CD4-positive, alpha-beta T cell treated with Interleukin-4 for 1 hour (primary cell): ENCODE results near the gene LHFPL2.
"Not testable (repeated sequence)": the region's sequence is repeated elsewhere in the genome, so short reads cannot be mapped to it uniquely, and the experiment has no call there.

Experiments
- DNase-seq, 2 donors: peaks; one replicate each; pipeline ENCODE4 v3.0.0-alpha.2; 2020 to 2022

LHFPL2 gene

DNA sequence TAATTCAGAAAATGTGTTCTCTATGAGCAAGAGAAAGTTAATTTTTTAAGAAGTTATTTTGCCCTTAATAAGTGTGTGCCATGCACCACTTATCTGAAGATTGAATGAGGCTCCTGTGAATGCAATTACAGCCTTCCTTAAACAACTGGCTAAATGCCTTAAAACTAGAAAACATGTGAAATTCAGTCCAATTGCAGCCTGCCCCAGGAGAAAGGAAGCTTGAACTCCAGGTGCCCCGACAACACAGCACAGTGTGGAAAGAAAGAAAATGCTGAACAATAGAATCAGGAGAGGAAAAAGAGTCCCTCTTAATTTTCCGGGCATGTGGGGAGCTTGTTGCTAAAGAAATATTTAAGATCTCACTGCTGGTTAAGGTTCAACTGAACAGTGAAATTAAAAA is 8.8 kb downstream of the LHFPL2 start:
- no peak for DNase-seq

DNA sequence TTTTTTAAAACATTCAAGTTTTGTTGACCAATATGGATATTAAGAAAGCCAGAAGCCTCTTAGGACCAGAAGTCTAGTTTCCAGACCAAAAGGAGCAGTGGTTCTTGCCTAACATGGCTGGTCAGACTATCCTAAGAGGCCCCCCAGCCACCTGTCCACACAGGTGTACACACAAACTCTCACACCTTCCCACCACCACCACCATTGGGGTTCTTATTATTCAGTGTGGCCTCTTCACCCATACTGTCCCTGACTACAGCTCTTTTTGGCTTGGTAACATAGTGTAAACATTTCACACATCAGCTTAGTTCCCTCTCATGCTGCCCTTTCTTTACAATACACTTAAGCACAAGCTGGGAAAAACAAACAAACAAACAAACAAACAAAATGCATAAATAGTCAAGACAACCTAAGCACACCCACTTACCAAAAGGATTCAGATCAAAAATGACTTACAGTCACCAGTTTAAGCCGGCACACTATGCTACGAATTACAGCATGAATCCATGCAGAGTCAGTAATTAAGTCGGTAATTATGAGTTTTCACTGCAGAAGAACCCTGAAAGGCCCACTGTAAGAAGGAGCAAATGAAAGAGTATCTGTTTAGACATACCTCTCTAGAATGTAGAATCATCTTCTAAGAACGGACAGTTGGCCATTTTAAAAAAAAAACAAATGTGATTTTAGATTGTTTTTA is 9.5 kb downstream of the LHFPL2 start:
- no peak for DNase-seq

DNA sequence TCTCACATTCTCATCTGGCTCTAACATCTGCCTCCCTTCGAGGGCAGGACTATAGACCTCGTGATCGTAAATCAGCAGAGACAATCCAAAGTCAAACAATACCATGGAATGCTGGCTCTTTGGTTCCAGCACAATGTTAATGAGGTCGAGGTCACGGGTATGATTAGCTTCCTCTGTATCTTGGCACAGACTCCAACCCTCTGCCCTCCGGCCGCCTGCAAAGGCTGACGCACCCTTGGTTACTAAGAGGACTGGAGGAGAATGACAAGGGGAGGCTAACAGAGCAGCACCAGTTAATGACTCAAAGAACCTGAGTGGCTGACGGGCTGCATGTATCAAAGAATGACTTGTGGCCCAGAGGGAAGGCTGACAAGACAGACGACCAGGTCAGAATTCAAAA is 10.1 kb downstream of the LHFPL2 start:
- DNase-seq, result no peak

DNA sequence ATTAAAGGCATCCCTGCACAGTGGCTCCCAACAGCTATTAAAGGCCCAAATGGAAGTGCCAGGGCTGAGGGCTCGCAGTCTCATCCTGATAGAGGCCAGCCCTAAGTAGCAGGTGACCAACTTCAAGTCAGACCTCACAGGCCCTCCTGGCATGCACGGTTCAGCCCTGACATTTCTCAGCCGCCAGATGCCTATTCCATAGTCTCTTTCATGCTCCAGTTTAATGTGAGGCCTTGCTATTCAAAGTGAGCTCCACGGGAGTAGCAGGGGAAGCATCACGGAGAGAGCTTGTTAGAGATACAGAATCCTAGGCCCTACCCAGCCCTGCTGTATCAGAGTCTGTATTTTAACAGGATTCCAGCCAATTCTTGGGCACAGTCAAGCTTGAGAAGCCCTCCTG is 11.1 kb downstream of the LHFPL2 start:
- no peak for DNase-seq

DNA sequence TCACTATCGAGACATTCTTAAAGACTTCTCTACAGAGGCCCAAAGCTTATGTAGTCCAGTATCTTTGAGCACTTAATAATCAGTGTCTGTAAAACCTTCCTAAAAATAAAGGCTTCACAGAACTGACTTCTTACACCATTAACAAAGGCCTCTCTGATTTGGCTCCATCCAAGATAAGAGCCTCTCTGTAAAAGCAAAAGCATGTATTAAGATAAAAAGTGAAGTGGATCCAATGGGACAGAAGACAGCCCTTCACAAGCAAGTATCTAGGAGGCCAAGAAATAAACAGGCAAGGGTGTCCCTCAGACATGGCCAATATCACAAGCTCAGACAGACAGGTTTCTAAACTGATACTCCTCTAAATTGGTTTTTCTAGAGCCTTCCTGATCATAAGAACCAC is 11.9 kb downstream of the LHFPL2 start:
- DNase-seq, result no peak

DNA sequence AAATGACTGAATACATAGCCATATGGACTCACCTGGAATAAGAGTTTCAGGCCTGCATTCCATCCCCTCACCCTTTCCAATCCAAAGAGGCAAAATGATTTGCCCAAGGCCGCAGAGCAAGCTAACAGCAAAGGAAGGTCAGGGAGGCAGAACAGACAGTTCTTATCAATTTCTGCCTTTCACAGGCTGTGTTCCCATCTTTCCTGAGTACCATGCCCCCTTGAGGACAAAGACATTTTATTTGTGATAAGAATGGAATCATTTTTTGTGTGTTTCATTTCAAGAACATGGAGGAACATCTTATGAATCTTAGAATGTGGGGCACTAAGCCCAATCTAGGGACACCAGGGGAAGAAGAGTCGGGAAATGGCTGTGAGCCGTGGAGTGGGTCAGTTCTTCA is 13.9 kb downstream of the LHFPL2 start:
- no peak for DNase-seq

DNA sequence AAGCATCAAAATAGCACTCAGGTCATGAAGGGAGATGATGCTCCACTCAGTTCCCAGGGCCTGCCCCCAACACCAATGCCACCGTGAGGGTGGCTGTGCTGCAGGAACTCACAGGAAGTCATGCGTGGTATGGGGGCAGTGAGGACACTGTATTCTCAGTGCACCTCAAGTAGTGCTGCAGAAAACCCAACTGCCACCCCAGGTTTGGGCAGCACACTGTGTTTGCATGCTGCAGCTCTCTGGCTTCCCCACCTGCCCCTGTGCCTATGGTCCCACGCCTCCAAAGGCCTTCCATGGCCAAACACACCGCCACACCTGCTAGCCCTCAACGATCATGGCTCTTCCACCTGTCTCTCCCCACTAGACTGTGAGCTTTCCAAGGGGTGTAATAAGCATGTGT is 14.3 kb downstream of the LHFPL2 start:
- no peak for DNase-seq

DNA sequence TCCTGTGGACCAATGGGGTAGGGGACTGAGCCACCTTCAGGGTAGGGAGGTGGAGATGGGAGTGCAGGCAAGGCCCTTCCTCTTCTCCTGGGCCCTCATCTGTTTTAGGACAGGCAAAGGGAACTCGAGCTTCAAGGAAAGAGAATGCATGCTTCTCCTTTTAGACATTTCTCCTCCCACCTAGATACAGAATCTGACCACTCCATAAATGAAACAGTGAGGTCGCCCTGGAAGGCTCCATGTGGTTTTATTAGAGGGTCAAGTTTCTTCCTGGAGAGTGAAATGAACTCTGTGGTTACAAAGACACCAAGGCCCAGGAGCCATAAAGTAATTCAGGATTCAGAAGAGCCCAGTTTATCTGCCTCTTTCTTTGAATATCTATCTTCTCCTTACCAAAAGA is 14.9 kb downstream of the LHFPL2 start:
- no peak for DNase-seq

DNA sequence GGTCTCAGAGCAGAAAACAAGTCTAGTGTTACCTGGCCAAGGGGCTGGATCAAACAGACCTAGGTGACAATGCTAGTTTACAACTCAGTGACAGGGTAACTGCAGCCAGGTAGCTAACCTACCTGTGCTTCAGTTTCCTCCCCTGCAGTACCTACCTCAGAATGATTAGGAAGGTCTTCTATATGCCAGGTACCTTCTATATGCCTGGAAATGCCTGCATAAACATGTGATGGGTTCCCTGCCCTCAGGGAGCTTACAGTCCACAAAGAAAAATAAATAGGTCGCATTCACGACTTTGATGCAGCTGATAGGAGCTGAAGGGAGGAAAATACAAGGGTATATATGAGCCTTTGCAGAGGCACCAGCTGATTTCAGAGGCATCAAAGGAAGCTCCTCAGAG is 16.1 kb downstream of the LHFPL2 start:
- no peak for DNase-seq

DNA sequence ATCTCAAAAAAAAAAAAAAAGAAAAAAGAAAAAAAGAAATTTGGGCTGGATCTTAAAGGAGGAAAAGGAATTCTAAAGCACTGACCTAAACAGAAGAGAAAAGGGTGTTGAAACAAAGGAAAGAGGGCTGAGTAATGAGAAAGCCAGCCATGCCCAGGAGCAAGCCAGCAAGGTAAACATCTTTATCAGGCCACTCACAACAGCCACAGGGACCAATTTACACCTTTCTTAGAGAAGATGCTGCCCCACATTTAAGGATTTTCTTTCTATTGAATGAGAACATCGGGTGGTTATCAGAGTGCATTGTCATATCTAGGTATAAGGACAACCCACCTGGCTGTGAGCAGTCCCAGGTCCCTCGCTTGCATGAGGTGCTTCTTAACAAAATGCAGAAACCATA is 16.6 kb downstream of the LHFPL2 start:
- no peak for DNase-seq

DNA sequence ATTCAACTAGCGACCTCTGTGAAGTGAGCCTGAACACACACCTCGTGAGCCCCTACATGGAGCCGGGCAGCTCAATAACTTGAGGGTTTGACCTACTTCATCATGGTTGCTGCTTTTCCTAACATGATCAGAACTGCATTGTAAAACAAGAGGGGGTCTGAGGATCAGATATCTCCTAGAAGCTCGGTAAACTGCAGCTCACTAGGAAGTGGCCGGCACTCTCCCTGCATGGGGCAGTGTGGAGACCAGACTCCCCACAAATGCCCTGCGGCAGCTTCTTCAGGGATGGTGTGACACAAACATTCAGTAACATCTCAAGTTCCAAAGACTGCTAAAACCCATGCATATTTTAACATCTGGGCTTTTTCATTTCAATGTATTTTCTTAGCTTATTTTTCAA is 18.5 kb downstream of the LHFPL2 start:
- DNase-seq, result no peak

DNA sequence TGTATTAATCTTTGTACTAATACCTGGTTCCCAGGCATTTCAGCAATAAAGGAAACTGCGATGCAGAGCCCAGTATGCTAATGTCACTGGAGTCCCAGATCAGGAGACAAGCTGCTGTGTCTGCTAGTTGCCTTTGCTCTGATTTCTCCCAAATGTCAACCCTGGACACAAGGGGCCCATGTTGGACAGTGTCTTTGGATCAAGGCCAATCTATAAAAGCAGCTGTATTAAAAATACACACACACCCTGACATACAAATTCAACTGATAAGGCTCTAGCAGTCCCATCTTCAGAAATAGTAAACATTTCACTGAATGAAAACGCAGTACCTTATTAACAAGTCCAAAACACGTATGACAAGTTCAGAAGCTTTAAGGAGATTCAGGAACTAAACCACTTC is 18.9 kb downstream of the LHFPL2 start:
- no peak for DNase-seq

DNA sequence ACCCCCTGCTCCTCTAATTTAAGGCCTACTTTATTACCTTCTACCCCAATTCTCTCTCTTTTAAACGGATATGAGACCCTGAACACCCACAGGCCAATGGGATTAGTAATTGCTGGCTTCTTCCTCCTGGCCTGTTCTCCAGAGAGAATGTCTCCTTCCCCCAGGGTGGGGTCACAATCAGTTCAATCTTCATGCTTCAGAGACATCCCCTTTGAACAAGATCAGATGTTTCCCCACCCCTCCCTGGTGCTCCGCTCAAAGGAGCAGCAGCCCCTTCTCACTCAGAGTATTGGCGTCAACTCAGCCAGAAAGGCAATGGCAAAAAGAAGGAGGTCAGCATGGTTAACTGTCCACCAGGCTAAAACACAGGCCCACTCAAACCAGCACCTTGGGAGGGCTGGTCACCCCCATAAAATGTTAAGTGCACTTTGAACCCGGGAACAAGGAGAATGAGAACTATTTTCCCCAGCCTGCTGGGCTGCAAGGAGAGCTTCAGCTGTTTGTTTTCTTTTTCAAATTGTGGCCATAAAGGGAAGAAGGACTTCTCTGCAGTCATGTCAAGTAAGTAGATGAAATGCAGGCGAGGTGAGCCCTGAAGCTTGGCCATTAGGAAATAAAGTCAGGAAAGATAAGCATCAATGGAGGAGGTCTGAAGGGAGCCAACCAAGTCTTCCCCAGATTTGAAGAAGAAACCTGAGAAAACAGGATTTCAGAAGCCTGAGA is 20.1 kb downstream of the LHFPL2 start:
- DNase-seq, result no peak

DNA sequence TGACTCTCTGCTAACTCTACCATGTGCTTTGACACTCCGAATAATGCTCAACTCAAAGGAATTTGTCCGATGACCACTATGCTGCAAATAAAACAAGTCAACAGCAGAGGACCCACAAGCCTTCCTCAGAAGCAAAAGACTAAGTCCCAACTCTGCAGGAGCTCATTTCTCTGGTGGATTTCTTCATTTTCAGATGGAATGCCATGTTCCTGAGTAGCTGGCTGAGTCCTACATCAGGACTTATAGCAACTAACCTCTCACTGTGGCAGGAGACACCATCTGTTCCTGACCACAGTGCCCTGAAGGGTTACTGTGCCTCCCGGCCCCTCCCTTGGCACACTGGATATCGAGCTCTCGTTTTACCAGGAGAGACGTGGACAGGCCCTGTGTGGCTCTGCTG is 20.8 kb downstream of the LHFPL2 start:
- no peak for DNase-seq

DNA sequence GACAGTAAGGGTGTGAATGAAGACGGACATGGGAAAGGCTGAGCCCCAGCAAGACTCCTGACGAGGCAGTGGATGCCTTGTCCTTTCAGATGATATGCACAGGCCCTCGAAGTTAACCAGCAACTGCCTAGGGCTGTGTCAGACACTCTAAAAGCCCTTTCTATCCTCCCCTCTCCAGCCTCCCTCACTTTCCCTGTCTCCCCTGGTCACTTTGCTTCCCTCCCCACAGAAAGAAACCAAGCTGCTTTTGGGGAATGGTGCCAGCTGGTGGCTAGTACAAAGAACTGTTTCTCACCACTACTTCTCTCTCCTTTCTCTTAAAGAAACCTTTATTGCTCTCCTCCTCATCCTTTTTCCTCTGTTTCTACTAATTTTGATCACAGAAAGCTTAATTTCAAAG is 21.4 kb downstream of the LHFPL2 start:
- DNase-seq, result no peak

DNA sequence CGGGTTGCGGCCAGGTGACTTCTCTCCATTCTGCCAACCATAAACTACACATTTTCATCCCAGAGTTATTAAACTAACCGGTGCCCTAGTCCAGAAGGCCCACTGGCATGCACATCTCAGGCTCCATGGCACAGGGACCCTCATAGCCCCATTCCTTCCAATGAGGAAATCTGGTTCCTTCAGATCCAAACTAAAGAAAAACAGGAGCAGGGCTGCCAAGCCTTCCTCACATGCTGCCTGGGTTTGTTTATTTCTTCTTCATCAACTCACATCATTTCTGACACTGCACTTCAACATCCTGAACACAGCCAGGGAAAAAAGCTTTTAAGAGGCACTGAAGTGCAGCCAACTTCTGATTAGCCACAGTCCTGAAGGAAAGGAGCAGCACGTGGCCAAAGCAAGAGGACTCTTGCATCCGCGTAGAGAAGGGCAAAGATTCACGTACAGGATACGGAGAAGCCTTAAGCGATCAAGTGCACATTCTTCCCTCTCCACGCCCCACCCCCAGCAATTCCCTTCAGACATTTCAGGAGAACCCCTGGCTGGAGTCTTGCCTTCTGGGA is 22.5 kb downstream of the LHFPL2 start:
- DNase-seq, result no peak

DNA sequence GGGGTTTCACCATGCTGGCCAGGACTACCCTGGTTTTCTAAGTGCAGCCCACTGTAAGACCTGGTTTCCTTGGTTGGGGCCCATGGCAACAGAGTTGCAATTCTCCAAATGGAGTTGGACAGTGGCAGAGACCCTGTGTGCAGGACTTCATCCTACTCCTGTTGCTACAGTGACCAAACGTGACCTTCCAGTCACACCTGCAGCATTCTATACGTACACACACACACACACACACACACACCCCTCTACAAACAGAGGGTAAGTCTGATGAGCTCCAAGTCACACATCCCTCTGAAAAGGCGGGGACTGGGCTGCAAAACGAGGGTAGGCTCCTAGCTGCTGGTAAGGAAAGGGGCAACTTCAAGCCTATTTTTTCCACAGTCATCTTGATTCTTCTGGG is 23.6 kb downstream of the LHFPL2 start:
- no peak for DNase-seq

DNA sequence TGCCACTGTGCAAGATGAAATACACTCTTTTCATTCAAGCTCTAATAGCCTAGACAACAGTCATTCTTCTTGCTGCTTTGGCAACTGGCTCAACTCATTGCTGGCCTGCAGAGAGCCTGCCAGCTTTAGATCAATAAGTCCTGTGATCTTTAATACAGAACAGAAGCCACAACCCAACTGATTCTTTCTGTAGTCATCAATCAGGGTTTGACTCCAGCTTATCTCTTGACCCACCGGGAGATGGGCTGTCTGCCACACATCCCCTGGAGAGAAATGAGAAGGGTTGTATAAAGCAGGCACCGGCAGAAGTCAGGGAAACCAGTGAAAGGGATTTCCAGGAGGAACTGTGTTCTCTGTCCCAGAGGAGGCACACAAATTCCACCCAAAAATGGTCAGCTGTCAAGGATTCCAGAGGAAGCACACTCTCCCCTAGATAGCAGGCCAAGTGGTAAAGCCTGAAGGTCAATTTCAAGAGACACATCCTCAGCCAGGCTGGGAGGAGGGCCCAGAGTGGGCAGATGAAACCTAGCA is 24.5 kb downstream of the LHFPL2 start:
- DNase-seq, result no peak

DNA sequence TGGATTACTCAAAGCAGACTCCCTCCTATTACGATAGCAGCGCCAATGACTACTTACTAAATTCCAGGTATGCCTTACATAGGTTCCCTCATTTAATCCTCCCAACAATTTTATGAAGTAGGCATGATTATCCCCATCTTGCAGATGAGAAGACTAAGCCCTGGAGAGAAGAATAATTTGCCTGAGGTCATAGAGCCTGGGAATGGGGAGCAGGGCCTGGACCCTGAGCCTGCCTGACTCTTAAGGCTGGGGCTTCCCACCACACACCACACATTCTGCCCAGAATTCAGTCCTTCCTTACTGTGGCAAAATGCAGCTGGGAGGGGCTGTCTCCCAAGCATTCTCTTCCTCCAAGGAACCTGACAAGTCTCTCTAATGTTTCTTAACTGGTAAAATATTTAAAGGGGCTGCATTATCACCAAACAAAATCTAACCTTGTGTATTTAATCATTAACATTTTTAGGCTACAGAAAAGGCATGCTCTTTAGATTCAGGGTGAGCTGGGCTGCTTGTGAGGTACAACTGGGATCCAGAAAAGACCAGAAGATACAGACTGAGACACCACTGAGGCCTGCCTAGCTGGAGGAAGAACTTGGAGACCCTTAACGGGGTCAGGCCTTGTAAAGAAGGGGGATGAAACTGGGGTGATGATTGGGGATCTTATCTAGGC is 26.1 kb downstream of the LHFPL2 start:
- no peak for DNase-seq

DNA sequence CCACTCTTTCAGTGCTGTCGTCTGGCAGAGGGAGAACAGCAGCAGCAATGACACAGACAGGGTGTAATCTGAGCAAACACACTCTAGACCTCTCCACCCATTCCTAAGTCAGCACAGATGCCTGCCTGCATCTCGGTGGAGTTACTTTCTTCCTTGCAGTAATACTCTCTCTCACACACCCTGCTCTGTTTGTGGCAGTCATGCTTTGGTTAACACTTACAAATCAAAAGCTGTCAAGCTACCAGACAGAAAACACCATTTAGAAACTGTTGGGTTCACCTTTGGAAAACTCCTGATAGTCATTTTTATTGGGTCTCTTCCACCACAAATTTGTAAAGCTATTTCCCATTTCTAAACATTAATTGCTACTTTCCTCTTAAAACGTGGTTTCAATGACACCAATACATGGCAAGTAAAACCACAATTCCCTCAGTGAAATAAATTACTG is 27.3 kb downstream of the LHFPL2 start:
- no peak for DNase-seq

DNA sequence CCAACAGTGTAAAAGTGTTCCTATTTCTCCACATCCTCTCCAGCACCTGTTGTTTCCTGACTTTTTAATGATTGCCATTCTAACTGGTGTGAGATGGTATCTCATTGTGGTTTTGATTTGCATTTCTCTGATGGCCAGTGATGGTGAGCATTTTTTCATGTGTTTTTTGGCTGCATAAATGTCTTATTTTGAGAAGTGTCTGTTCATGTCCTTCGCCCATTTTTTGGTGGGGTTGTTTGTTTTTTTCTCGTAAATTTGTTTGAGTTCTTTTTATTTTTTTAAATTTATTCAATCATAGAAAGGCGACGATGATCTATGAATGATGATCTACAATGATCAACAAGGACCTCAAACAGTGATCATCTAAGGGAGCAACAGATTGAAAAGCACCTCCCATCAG is 28.5 kb downstream of the LHFPL2 start:
- not testable (repeated sequence) for DNase-seq

DNA sequence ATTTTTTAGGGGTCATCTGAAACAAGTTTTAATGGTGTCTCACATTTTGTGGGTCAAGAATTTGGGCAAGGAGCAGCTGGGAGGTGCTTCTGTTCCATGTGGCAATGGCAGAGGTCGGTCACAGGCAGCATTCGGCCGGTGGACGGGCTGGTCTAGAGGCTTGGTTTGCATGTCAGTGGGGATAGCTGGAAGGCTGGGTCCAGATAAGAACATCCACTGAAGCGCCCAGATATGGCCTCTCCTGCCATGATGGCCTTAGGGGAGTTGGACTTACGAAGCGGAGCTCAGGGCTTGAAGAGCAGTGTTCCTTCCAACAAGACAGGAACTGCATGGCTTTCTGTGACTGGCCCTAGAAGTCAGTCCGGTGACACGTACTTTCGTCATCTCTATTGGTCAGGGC is 30.3 kb downstream of the LHFPL2 start:
- DNase-seq, result no peak

DNA sequence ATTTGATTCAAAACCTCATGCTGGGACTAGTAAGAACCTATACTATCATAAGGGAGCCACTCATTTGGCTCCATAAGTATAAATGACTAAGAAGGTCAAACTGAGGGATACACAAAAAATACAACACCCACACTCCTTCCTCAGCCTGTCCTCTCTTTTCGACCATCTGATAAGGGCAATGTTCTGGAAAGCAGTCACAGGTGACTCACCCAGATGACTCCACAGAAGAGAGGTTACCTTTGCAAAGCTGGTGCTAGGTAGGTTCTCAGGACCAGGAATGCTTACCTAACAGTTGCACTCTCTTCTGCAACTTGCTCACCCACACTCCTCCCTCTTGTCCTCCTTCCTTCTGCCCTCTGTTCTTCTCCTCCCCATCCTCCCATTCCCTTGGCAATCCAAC is 32.9 kb downstream of the LHFPL2 start:
- no peak for DNase-seq

DNA sequence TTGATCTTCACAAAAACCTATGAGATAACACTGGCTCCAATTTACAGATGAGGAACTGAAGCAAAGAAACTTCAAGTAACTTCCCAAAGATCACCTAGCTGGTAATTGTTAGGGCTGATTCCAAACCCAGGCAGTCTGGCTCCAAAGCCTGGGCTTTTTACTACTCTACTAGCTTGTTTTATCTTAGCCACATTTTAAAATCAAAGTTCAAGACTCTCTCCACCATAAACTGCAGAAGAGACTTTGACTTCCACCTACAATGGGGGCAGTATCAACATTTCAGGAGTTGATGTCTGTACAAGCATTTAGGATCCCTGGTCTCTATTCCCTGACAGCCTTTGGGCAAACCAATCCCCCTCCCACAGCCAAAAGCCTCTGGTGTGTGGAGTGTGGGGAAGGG is 33.8 kb downstream of the LHFPL2 start:
- no peak for DNase-seq
